ENCODE data around the gene AOAH.

The AOAH gene

DNA sequence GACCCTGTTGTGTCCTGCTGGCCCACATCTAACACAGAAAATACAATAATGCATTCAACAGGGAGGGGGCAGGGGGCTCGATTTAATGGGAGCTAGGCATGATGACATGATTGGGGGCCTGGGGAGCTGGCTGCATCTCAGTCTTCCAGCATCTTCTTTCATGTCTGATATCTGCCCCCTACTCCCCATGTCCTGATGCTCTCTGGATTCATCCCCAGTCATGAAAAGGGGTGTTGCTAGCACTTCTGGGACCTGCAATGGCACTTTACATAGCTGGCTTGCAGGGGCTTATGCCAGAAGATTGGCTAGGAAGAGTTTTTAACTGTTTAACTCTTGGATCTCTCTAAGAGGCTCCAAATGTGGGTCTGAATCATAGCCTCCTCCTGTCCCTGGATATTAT, 94.9 kb downstream of the AOAH start:
- TF ChIP-seq, protein P1, sequence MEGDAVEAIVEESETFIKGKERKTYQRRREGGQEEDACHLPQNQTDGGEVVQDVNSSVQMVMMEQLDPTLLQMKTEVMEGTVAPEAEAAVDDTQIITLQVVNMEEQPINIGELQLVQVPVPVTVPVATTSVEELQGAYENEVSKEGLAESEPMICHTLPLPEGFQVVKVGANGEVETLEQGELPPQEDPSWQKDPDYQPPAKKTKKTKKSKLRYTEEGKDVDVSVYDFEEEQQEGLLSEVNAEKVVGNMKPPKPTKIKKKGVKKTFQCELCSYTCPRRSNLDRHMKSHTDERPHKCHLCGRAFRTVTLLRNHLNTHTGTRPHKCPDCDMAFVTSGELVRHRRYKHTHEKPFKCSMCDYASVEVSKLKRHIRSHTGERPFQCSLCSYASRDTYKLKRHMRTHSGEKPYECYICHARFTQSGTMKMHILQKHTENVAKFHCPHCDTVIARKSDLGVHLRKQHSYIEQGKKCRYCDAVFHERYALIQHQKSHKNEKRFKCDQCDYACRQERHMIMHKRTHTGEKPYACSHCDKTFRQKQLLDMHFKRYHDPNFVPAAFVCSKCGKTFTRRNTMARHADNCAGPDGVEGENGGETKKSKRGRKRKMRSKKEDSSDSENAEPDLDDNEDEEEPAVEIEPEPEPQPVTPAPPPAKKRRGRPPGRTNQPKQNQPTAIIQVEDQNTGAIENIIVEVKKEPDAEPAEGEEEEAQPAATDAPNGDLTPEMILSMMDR (IDR thresholded peaks at IDR 0.05; ENCODE audit: insufficient read depth, low read length, missing control alignments): no peak
- no peak overlapping the region for H3K4me3 ChIP-seq (ENCODE audit: low read depth, low read length)
- ChIA-PET CTCF (interaction anchor here (1.4 kb wide), 1 partner anchor 42 kb away, joined by 4 read pairs; no protein-coding TSS in a partner anchor), POLR2A (no interaction called here)
- no peak for DNase-seq (ENCODE audit: low read depth, low spot score)

DNA sequence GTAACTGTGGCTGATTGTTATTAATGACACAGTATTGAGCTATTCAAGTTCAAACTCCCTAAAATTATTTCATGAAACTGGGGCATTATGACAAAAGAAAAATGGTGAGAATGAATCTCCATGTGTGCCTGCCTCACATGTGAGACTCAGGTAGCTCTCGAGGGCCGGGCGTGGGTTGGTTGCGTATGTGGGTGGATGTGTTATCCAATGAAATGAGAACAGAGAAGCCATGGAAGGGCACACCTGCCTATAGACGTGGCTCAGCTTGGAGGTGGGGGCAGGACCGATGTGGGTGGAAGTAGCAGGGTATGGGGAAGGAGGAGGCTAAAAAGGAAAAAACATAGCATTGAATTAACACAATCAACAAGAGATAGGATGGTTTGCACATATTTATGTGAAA, 96.5 kb downstream of the AOAH start:
- TF ChIP-seq, protein P1 (IDR thresholded peaks at IDR 0.05; ENCODE audit: insufficient read depth, low read length, missing control alignments): no peak
- no peak for DNase-seq (ENCODE audit: low read depth, low spot score)
- POLR2A ChIA-PET: no interaction called here
- H3K4me3 ChIP-seq (ENCODE audit: low read depth, low read length): no peak overlapping the region
- CTCF ChIA-PET: interaction anchor here (1.2 kb wide), 1 partner anchor 187 kb away, joined by 3 read pairs; no protein-coding TSS in a partner anchor

DNA sequence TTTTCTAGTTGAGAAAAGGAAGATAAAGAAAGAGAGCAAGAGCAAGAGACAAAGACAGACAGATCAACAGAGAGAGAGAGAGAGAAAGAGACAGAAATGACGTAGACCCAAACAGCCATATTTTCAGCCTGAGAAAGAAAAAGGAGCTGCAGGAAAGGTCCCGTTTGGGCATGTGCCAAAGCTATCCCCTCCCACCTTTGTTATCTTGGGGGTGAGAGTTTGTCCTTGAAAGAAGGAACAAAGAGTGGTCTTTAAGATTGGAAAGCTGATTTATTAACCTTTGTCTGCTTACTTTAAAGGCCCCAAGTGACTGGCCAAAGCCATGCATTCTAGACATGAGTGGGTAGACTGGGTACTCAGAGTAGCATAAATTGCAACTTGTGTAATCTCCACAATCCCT, 98.2 kb downstream of the AOAH start:
- no peak overlapping the region for H3K4me3 ChIP-seq (ENCODE audit: low read depth, low read length)
- DNase-seq (ENCODE audit: low read depth, low spot score): no peak
- POLR2A ChIA-PET: no interaction called here
- CTCF ChIA-PET: no interaction called here
- TF ChIP-seq, protein P1 (IDR thresholded peaks at IDR 0.05; ENCODE audit: insufficient read depth, low read length, missing control alignments): no peak

DNA sequence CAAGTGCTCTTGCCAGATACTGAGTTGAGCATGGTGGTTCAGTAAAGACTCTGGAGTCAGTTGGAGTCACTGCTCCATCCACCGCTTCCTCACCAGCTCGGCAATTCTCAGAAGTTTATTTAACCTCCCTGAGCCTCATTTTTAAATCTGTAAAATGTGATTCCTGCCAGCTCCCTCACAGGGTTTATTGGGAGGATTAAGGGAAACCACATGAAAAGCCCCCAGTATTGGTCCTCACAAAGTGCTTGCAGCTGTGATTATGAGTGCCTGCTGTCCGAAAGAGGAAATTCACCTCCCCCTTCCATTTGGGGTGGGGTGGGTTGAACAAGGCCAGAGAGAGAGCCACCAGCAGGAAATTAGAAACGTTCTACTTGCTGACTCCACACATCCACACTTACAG, 99.0 kb downstream of the AOAH start:
- POLR2A ChIA-PET: no interaction called here
- TF ChIP-seq, protein P1 (IDR thresholded peaks at IDR 0.05; ENCODE audit: insufficient read depth, low read length, missing control alignments): no peak
- no peak for DNase-seq (ENCODE audit: low read depth, low spot score)
- CTCF ChIA-PET: interaction anchor here (1.5 kb wide), 1 partner anchor 137 kb away, joined by 4 read pairs; no protein-coding TSS in a partner anchor
- H3K4me3 ChIP-seq (ENCODE audit: low read depth, low read length): no peak overlapping the region

DNA sequence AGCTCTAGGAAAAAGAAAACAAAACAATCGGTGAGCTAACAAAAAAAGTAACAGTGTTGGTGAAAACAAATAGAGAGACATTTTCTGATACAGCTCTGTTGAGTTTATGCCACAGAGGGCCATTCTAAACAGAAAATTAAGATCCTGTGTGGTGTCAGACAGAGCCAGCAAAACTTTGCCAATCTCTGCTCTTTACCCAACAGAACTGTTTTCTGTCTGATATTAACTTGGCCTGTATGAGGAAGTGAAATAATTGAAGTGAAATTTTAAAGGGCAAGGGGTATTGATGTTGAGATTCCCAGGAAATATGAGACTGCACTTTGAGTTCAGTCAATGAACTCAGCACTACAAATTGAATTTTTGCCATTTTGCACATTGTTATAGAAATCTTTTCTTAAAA, 101.0 kb downstream of the AOAH start:
- TF ChIP-seq, protein P1 (IDR thresholded peaks at IDR 0.05; ENCODE audit: insufficient read depth, low read length, missing control alignments): no peak
- ChIA-PET CTCF (no interaction called here), POLR2A (no interaction called here)
- DNase-seq (ENCODE audit: low read depth, low spot score): no peak
- no peak overlapping the region for H3K4me3 ChIP-seq (ENCODE audit: low read depth, low read length)

DNA sequence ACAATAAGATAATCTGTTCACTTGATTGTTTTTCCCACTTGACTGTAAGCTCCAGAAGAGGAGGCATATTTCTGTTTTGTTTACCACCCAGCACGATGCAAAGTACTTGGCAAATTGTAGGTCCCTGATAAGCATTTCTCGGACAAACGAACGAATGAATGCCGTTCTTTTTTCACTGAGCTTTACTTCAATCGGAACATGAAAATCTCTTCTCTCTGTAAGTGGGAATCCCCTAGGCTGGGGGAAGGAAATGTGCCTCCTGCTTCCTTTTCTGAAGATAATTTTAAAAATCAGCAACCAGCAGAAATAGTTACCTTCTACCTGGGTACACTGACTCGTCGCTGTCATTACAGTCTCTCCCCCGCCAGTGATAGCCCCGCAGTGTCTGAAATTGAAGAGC, 102.9 kb downstream of the AOAH start:
- no peak for DNase-seq (ENCODE audit: low read depth, low spot score)
- TF ChIP-seq, protein P1 (IDR thresholded peaks at IDR 0.05; ENCODE audit: insufficient read depth, low read length, missing control alignments): no peak
- ChIA-PET CTCF (no interaction called here), POLR2A (no interaction called here)
- no peak overlapping the region for H3K4me3 ChIP-seq (ENCODE audit: low read depth, low read length)

All from AG04449 (cell line).